Esophagus (tissue), 2 donors: ENCODE measurements around the gene UTF1. TPM values are rescaled to one million over a fixed set of nuclear protein-coding genes. Genes with fewer than 3 reads are reported as not detected.

Experiments
- H3K27ac ChIP-seq, 2 donors: one replicate each; pipeline ENCODE4 v1.5.1; 2013; ENCODE audit warnings: low read depth in 2 of 2, mild to moderate bottlenecking in 2 of 2, inconsistent platforms in 1 of 2, low read length in 1 of 2, moderate library complexity in 1 of 2
- H3K27me3 ChIP-seq, 2 donors: one replicate each; pipeline ENCODE4 v1.6.1; 2013; ENCODE audit warnings: low read length in 2 of 2, control low read depth in 1 of 2, mild to moderate bottlenecking in 1 of 2; ENCODE audit not compliant: insufficient read depth in 2 of 2, control insufficient read depth in 1 of 2
- H3K36me3 ChIP-seq, 2 donors: one replicate each; pipeline ENCODE4 v1.6.1; 2013; ENCODE audit warnings: low read length in 1 of 2; ENCODE audit not compliant: control insufficient read depth in 2 of 2, insufficient read depth in 2 of 2
- H3K4me1 ChIP-seq, 2 donors: one replicate each; pipeline ENCODE4 v1.6.1; 2013; ENCODE audit warnings: low read length in 1 of 2; ENCODE audit not compliant: control insufficient read depth in 2 of 2, insufficient read depth in 2 of 2
- H3K4me3 ChIP-seq, 2 donors: one replicate each; pipeline ENCODE4 v1.5.1; 2013; ENCODE audit warnings: low read length in 2 of 2, mild to moderate bottlenecking in 2 of 2, low read depth in 1 of 2, moderate library complexity in 1 of 2
- H3K9me3 ChIP-seq, 2 donors: one replicate each; pipeline ENCODE4 v1.6.1; 2013; ENCODE audit warnings: mild to moderate bottlenecking in 2 of 2, low read depth in 1 of 2, low read length in 1 of 2, moderate library complexity in 1 of 2; ENCODE audit not compliant: control insufficient read depth in 2 of 2, insufficient read depth in 1 of 2
- WGBS, 2 donors: extraction: QIAGEN DNeasy Blood & Tissue Kit; methylation state at CpG; one replicate each; pipeline ENCODE4 v1.1.7; 2013; 5-methylcytosine and 5-hydroxymethylcytosine counted together
- polyA plus RNA-seq, 2 donors: library from polyadenylated mRNA; stranded (reverse); fragments of 200-250 nt; gene quantifications; one replicate each; pipeline ENCODE4 v1.2.3, GENCODE V29; 2013
- donor health status: healthy with polysubstance abuse.
- donor health status: Bipolar disorder and iron deficiency.

The UTF1 gene
- polyA plus RNA-seq, 2 donors: not detected

DNA sequence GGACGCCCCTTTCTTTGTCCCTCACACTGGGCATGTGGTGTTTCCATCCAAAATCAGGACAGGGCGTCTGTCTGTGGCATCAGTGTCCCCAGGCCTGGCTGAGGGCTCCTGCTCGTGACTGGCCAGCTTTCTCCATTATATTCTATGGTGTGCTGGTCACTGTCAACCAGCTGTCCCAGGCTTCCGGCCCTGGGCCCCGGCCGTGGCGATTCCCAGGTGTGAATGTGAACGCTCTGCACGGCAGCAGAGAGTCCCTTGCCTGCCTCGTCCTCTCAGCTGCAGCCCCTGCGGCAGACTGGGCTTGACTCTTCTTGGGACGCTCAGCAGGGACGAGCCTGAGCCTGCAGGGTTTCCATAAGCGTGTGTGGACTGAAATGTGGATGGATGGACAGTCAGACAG, 5.9 kb upstream of the UTF1 start:
- Histone ChIP-seq H3K27ac (no peak overlapping the region), H3K27me3 (peaks cover 0 to 5% of the 10 kb centered on the region in 2 donors), H3K9me3 (no peaks in the 10 kb centered on the region), H3K4me1 (no peaks in the 10 kb centered on the region), H3K4me3 (no peak overlapping the region), H3K36me3 (no peaks in the 10 kb centered on the region)
- WGBS, 2 donors: 50 to 60% methylated on average over 14 of the region's 14 CpGs

DNA sequence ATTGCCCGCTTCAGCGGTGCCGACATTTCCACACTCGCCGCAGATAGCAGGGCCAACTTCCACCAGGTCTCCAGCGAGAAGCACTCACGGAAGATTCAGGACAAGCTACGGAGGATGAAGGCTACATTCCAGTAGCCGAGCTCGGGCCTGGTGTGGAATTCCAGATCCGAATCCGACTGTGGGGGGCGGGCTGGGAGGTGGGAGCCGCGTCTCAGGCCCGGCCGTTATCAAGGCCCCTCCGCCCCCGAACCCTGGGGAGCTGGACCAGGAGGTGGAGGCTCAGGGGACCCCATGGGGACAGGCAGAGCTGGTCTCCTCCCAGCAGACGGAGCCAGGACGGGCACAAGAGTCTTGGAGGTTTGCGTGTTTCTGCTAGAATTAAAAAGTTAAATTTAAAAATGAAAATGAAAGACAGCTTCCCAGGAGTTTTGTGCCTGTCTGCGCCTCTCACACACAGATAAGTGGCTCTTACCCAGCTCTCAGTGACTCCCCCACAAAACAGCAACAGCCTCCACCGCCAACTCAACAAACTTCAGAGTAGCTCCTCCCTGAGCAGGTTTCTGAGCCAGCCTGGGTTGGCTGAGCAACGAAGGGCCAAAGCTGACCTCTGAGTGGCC, 5.2 kb upstream of the UTF1 start:
- no peaks in the 10 kb centered on the region for H3K9me3 ChIP-seq
- H3K27me3 ChIP-seq: peaks cover 0 to 7% of the 10 kb centered on the region in 2 donors
- no peak overlapping the region for H3K27ac ChIP-seq
- peaks cover 0 to 2% of the 10 kb centered on the region in 2 donors for H3K4me1 ChIP-seq
- H3K4me3 ChIP-seq: no peak overlapping the region
- H3K36me3 ChIP-seq: no peaks in the 10 kb centered on the region
- 71 to 77% methylated on average over 25 of the region's 25 CpGs for WGBS, 2 donors

DNA sequence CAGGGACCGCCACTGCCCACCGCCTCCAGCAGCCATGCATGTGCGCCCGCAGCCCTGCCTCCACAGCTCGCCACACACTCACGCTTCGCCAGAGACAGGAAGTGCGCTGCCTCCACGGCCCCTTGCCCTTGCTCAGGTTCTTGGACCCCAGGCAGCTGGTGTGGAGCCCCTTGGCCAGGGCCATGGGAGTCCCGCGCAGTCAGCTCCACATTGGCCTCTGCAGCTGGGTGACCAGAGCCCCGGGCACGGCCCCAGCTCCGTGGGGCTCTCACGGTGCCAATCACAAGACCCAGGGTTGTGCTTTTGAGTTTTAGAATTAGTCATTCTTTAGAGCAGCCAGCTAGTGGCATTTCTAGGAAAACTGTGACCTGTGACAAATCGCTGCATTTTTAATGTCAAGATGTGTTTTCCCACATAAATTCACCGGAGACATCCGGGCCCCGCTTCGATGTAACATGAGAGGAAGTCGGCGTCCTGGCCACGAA, 4.3 kb upstream of the UTF1 start:
- Histone ChIP-seq H3K9me3 (no peaks in the 10 kb centered on the region), H3K27ac (no peak overlapping the region), H3K4me1 (peaks cover 0 to 6% of the 10 kb centered on the region in 2 donors), H3K36me3 (no peaks in the 10 kb centered on the region), H3K4me3 (no peak overlapping the region), H3K27me3 (peaks cover 0 to 11% of the 10 kb centered on the region in 2 donors)
- WGBS, 2 donors: 83 to 85% methylated on average over 23 of the region's 23 CpGs

DNA sequence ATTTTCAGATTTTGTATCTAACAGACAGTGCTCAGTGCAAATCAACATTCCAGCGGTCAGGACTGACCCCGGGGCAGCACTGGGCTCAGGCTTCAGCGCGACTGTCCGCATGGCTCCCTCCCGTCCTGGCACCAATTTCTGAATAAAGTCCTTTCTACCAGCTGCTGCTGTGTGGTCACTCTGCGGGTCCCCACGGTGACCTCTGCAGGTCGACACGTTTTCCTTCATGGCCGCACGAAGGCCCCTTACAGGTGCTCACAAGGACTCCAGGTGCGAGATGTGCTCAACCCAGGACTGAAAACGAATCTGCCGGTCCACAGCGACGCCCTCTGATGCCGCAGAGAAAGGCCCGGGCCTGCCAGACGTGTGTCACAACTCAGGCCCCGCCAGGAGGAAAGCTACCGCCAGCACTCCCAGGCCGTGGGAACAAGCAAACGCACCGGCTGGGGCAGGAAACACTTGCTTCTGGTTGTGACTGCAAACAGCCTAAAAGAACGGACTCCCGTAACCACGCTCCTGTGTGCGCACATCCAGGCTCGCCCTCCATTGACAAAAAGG, 3.7 kb upstream of the UTF1 start:
- no peak overlapping the region for H3K4me3 ChIP-seq
- no peaks in the 10 kb centered on the region for H3K9me3 ChIP-seq
- no peak overlapping the region for H3K27ac ChIP-seq
- H3K27me3 ChIP-seq: peaks cover 0 to 16% of the 10 kb centered on the region in 2 donors
- peaks cover 0 to 6% of the 10 kb centered on the region in 2 donors for H3K4me1 ChIP-seq
- H3K36me3 ChIP-seq: no peaks in the 10 kb centered on the region
- 45% methylated on average over 30 of the region's 30 CpGs for WGBS, 2 donors

DNA sequence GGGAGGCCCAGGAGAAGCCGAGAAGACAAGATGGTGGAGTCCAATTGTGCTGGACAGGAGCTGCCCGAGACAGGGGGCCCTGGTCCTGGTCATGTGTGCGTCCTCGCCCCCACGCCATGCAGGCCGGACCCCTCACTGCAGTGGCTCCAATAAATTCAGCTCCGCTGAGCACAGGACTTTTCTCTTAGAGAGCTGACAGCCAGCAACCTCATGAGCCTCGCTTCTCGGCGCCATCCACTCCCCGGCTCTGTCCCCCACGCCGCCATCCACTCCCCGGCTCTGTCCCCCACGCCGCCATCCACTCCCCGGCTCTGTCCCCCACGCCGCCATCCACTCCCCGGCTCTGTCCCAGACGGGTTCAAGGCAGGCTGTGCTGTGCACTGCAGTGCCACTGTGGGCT, 2.8 kb upstream of the UTF1 start:
- Histone ChIP-seq H3K4me1 (peaks cover 0 to 6% of the 10 kb centered on the region in 2 donors), H3K27ac (no peak overlapping the region), H3K4me3 (no peak overlapping the region), H3K9me3 (no peaks in the 10 kb centered on the region), H3K27me3 (peaks cover 0 to 16% of the 10 kb centered on the region in 2 donors), H3K36me3 (no peaks in the 10 kb centered on the region)
- 88% methylated on average over 20 to 21 of the region's 21 CpGs for WGBS, 2 donors

DNA sequence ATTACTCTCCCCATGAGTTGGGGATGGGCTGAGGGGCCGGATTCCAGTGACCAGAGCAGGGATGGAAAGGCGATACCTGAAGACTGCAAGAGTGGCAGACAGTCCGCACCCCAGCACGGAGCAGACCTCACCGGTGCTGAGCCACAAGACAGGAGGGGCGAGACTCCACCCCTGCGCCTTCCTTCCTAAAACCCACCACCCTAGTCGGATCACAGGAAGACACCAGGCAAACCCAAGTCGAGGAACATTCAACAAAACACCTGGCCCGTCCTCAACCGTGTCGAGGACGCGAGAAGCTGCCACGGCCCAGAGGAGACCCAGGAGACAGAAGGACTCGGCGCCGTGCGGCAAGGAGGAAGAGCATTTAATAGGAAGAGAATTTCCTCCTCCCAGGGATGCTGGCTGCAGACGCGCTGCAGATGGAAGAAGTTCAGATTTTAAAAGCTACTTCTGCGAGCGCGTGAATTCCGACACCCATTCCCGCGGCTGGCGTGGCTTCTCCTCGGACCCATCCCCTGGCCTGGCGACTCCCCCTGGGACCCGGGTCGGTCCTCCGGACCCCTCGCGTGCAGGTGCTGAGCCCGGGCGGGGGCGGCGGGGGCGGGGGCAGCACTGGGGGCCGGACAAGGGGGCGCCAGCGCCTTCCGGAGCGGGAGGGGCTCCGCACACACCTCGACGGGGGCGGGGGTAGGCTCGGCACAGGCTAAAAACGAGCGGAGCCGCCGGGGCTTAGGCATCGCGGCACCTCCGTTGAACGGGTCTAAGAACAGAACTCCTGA, 563 bp upstream of the UTF1 start:
- Histone ChIP-seq H3K4me3 (no peak overlapping the region), H3K4me1 (peaks cover 0 to 6% of the 10 kb centered on the region in 2 donors), H3K27me3 (peaks cover 0 to 21% of the 10 kb centered on the region in 2 donors), H3K36me3 (no peaks in the 10 kb centered on the region), H3K9me3 (peaks cover 0 to 3% of the 10 kb centered on the region in 2 donors), H3K27ac (no peak overlapping the region)
- WGBS, 2 donors: 8% methylated on average over 57 to 58 of the region's 58 CpGs

DNA sequence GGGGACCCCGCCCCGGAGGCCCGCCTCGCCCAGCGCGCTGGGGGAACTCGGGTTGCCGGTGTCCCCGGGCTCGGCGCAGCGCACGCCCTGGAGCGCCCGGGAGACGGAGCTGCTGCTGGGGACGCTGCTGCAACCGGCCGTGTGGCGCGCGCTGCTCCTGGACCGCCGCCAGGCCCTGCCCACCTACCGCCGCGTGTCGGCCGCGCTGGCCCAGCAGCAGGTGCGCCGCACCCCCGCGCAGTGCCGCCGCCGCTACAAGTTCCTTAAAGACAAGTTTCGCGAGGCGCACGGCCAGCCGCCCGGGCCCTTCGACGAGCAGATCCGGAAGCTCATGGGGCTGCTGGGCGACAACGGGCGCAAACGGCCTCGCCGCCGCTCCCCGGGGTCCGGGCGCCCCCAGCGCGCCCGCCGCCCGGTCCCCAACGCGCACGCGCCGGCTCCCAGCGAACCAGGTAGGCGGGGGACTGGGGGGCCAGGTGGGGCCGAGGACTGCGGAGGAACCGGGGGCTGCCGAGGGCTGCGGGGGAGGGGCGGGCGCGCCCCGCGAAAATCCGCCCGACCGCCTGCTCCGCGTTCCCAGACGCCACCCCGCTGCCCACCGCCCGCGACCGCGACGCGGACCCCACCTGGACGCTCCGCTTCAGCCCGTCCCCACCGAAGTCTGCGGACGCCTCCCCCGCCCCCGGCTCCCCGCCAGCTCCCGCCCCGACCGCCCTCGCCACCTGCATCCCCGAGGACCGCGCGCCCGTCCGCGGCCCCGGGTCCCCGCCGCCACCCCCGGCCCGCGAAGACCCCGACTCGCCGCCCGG, 574 bp downstream of the UTF1 start:
- Histone ChIP-seq H3K9me3 (peaks cover 0 to 3% of the 10 kb centered on the region in 2 donors), H3K36me3 (no peaks in the 10 kb centered on the region), H3K4me3 (no peak overlapping the region), H3K4me1 (peaks cover 0 to 6% of the 10 kb centered on the region in 2 donors), H3K27ac (no peak overlapping the region), H3K27me3 (peaks cover 0 to 26% of the 10 kb centered on the region in 2 donors)
- 4 to 5% methylated on average over 74 to 122 of the region's 122 CpGs for WGBS, 2 donors

DNA sequence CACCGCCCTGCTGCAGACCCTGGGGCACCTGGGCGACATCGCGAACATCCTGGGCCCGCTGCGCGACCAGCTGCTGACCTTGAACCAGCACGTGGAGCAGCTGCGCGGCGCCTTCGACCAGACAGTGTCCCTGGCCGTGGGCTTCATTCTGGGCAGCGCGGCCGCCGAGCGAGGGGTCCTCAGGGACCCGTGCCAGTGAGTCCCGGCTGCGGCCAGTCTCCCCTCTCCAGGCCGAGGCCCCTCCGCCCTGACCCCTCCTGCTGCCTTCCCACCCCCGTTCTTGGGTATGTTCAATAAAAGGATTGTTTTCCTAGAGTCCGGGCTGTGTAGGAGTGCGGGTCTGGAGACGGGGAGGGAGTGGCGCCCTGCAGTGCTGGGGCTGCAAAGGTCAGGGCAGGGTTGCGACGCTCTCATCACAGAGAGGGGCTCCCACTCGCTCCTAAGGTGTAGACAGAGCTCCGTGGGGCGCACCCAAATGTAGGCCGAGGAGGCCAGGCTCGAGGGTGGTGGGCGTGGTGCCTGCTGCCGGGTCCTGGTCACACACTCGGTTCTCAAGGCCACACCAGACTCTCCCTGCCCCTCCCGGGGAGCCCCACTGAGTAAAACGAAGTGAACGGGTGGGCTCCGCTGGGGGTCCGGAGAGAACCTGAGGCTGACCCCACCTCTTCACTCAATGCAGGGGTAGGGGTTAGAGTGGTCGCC, 1.4 kb downstream of the UTF1 start:
- Histone ChIP-seq H3K4me3 (no peak overlapping the region), H3K4me1 (peaks cover 0 to 7% of the 10 kb centered on the region in 2 donors), H3K9me3 (peaks cover 0 to 3% of the 10 kb centered on the region in 2 donors), H3K27ac (no peak overlapping the region), H3K27me3 (peaks cover 0 to 31% of the 10 kb centered on the region in 2 donors), H3K36me3 (no peaks in the 10 kb centered on the region)
- WGBS, 2 donors: 19 to 23% methylated on average over 33 to 44 of the region's 44 CpGs
